GM12891 (cell line): Measurements from ENCODE around the gene KCTD14.
"Not testable (repeated sequence)": the region's sequence is repeated elsewhere in the genome, so short reads cannot be mapped to it uniquely, and the experiment has no call there.

Source experiments
- DNase-seq: peaks from one replicate; pipeline ENCODE4 v3.0.0; 2011; ENCODE audit warnings: low spot score; ENCODE audit not compliant: insufficient read length
- FAIRE-seq: peaks from 2 replicates; lab custom pipeline; 2011; peaks lifted over from hg19 to GRCh38; lab: Jason Lieb, UNC
- PAX5 ChIP-seq: IDR thresholded peaks from 2 replicates; pipeline ENCODE4 v1.6.1; 2011; ENCODE audit warnings: low read length, moderate library complexity, mild to moderate bottlenecking; ENCODE audit not compliant: insufficient read depth, severe bottlenecking
- POLR2A ChIP-seq: IDR thresholded peaks from 2 replicates; pipeline ENCODE4 v1.6.1; 2011; ENCODE audit warnings: low read depth, low read length, control low read depth
- POLR2AphosphoS5 ChIP-seq: IDR thresholded peaks from 2 replicates; pipeline ENCODE4 v1.6.1; 2011; ENCODE audit warnings: low read depth, low read length, control low read depth
- POU2F2 ChIP-seq: IDR thresholded peaks from 2 replicates; pipeline ENCODE4 v1.6.1; 2011; ENCODE audit warnings: low read depth, mild to moderate bottlenecking, control low read depth, low read length, moderate library complexity
- SPI1 ChIP-seq: IDR thresholded peaks from 2 replicates; pipeline ENCODE4 v1.6.1; 2011; ENCODE audit warnings: low read depth, low read length, control low read depth
- TAF1 ChIP-seq: IDR thresholded peaks from 2 replicates; pipeline ENCODE4 v1.6.1; 2011; ENCODE audit warnings: low read depth, low read length, control low read depth

KCTD14 gene

DNA sequence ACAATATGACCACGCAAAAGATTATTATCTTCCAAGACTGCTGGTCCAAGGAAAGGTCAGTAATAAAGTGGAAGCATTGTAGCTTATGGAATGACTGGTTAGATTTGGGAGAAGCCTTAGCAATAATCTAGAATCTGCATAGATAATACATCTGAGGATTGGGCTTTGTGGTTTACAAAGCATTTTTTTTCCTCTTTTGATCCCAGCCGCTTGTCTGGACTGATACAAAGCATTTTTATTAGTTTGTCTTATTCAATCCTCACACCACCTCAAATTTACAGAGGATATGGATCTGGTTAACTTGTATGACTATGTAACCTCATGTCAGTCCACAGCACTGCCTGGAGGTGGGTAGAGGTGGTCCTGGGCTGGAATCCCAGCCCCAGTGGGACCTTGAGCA is 39.6 kb upstream of the KCTD14 start:
- TF ChIP-seq PAX5 (no peak), POLR2AphosphoS5 (no peak), SPI1 (no peak), POU2F2 (no peak), POLR2A (no peak), TAF1 (no peak)
- no peak for FAIRE-seq

DNA sequence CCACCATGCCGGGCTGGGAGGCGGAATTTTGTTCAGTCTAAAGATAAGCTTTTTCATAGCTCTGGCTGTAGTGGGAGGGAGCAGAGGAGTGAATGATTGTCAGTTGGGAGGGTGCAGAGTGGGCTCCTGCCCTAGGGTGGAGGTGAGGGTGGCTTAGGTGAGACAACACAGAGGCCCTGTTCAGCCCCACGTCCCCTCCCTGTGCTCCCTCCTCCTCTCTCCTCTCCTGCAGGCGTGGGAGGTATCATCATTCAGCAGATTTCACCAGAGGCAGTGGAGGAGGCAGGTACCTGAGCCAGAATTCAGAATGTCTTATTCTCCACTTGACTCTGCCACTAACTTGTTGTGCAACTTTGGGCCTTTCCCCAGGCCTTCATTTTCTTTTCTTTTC is 38.8 kb upstream of the KCTD14 start:
- FAIRE-seq, result no peak
- no peak for TF ChIP-seq POU2F2
- TF ChIP-seq TAF1, result no peak
- no peak for TF ChIP-seq PAX5
- no peak for TF ChIP-seq POLR2AphosphoS5
- no peak for TF ChIP-seq POLR2A
- TF ChIP-seq SPI1, result no peak
- DNase-seq, result no peak

More for the DNA sequence above, 39.6 kb upstream of the KCTD14 start:
- DNase-seq, result no peak

DNA sequence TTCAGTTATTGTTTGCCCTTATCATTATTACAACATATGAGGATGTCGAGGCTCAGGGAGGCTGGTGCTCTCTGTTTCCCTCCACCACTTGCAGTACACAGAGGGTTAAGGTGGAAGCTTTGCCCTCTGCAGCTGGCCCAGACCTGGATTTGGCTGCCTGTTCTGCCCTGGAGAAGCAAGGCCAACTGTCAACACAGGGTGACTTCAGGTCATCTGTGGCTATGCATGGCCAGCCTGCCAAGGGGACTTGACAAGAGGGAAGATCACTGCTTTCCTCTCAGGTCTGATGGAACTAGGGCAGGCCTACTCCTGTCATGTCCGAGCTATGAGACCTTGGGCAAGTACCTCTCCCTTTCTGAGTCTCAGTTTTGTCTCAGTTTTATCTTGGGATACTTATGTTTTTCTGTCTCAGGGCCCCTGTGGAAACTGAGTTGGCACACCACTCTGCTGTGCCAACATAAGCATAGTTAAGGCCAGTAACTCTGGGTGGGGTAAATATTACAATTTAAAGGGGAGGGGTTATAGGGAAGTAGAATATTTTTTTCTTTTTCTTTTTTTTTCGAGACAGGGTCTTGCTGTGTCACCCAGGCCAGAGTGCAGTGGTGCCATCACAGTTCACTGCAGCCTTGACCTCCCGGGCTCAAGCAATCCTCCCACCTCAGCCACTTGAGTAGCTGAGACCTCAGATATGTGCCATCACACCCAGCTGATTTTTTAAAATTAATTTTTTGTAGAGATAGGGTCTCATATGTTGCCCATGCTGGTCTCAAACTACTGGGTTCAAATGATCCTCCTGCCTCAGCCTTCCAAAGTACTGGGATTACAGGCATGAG is 38.2 kb upstream of the KCTD14 start:
- TF ChIP-seq PAX5 (no peak), POLR2A (no peak), TAF1 (no peak), POLR2AphosphoS5 (no peak), POU2F2 (no peak), SPI1 (no peak)
- DNase-seq (no peak), FAIRE-seq (no peak)

DNA sequence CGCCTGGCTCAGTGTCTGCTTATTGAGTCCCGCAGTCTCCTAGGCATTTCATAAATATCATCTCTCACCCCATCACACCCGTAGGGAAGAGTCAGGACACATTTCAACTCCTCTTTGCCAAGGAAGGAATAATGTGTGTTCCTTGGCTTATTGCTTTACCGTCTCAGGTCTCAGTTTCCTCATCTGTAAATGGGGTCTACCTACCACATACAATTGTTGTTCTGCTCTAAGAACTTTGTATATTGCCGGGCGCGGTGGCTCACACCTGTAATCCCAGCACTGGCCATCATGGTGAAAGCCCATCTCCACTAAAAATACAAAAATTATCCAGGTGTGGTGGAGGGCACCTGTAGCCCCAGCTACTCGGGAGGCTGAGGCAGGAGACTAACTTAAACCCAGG is 37.5 kb upstream of the KCTD14 start:
- no peak for TF ChIP-seq PAX5
- no peak for TF ChIP-seq SPI1
- TF ChIP-seq POLR2AphosphoS5, result no peak
- TF ChIP-seq TAF1, result no peak
- no peak for TF ChIP-seq POLR2A
- TF ChIP-seq POU2F2, result no peak
- DNase-seq, result no peak
- no peak for FAIRE-seq

- FAIRE-seq, DNase-seq: not testable (repeated sequence)
Measured at GRCh38 chr11:78059749-78060328, 36.8 kb upstream of the KCTD14 start.

DNA sequence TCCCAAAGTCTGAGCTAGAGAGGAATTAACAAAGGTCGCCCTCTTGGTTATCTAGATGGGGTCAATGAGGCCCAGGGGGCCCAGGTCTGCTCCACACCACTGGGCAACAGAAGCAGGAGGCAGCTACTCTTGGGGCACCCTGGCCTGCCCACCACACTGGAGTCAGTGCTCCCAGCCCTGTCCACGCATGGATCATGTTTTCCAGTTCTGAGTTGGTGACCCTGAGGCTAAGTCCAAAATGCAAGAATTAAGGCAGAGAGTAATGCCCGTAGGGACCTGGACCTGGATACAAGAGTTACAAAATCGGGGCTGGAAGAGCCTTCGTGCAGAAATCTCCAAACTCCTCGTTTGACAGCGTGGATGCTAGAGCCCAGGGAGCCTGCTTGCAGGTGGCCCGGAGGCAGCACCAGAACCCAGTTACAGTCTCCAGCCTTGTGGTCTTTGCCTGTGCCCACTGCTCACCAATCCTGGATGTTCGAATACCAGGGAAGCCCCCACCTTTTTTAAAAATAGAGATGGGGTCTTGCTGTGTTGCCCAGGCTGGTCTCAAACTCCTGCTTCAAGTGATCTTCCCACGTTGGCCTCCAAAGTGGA is 34.5 kb upstream of the KCTD14 start:
- TF ChIP-seq SPI1 (no peak), POLR2AphosphoS5 (no peak), TAF1 (no peak), POU2F2 (no peak), POLR2A (no peak), PAX5 (no peak)
- no peak for DNase-seq
- no peak for FAIRE-seq

GRCh38 chr11:78056093-78056492 is 33.0 kb upstream of the KCTD14 start:
- no peak for FAIRE-seq
- DNase-seq, result no peak
- TF ChIP-seq SPI1 (no peak), POLR2AphosphoS5 (no peak), POU2F2 (no peak), POLR2A (no peak), TAF1 (no peak), PAX5 (no peak)

DNA sequence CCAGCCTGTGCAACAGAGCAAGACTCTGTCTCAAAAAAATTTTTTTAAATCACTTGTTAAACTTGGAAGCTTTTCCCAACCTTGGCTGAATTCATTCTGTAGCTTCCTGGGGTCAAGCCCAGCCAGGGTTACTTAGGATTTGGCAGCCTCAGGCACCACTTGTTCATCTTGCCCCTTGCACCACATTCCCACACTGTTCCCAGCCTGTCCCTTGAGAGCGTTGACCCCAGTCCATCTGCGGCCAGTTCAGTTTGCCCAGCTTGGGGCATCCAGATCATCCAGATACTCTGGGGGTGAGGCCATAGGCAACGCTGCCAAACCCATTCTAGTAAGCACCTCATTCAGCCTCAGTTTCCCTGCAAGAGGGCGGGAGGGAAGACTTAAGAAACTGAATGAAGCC is 31.9 kb upstream of the KCTD14 start:
- FAIRE-seq (no peak), DNase-seq (no peak)
- no peak for TF ChIP-seq PAX5
- TF ChIP-seq SPI1, result no peak
- TF ChIP-seq POU2F2, result no peak
- no peak for TF ChIP-seq POLR2AphosphoS5
- no peak for TF ChIP-seq TAF1
- no peak for TF ChIP-seq POLR2A
